Prostate gland (tissue), 2 donors: Measurements from ENCODE around the gene IRF4. TPM values are rescaled to one million over a fixed set of nuclear protein-coding genes. Genes with fewer than 3 reads are reported as not detected.

Experiments used
- DNase-seq: peaks from one replicate; pipeline ENCODE4 v3.0.0-alpha.2; 2019; ENCODE audit warnings: low spot score
- H3K27ac ChIP-seq, 2 donors: fragments of 200-600 bp; sonication (generic); 2 replicates each; pipeline ENCODE4 v1.5.1; 2017 to 2019
- H3K27me3 ChIP-seq: fragments of 200-600 bp; sonication (generic); replicated peaks from 2 replicates; pipeline ENCODE4 v1.5.1; 2019; ENCODE audit not compliant: insufficient read depth
- H3K36me3 ChIP-seq, 2 donors: fragments of 200-600 bp; sonication (generic); 1 replicate in 1 of 2; 2 replicates in 1 of 2; pipeline versions ENCODE4 v1.5.1 to v1.8.1; 2017 to 2019
- H3K4me1 ChIP-seq: fragments of 200-600 bp; sonication (generic); replicated peaks from 2 replicates; pipeline ENCODE4 v1.5.1; 2019
- H3K4me3 ChIP-seq, 2 donors: fragments of 200-600 bp; sonication (generic); 2 replicates each; pipeline ENCODE4 v1.5.1; 2017 to 2019
- H3K9me3 ChIP-seq: fragments of 200-600 bp; sonication (generic); 2 replicates; pipeline ENCODE4 v1.5.1; 2017
- CTCF ChIP-seq, 4 experiments: fragments of 200-600 bp in 2 of 4; fragments of 450-650 bp in 2 of 4; sonication (generic) in 2 of 4; IDR thresholded peaks; 1 replicate in 3 of 4; 2 replicates in 1 of 4; pipeline ENCODE4 v1.5.1; 2016 to 2019; ENCODE audit warnings: antibody characterized with exemption in 4 of 4, mild to moderate bottlenecking in 2 of 4, moderate library complexity in 2 of 4
- POLR2A ChIP-seq: fragments of 450-650 bp; IDR thresholded peaks from one replicate; pipeline ENCODE4 v1.6.1; 2016; ENCODE audit warnings: antibody characterized with exemption, mild to moderate bottlenecking
- POLR2AphosphoS5 ChIP-seq: sonication (generic); formaldehyde crosslinking; IDR thresholded peaks from one replicate; pipeline ENCODE4 v1.6.1; 2017; ENCODE audit warnings: antibody characterized with exemption
- WGBS: methylation state at CpG from one replicate; pipeline ENCODE4 v1.1.5; 2018; 5-methylcytosine and 5-hydroxymethylcytosine counted together
- intact Hi-C: fragments of 100-400 bp; cut with DNase I; formaldehyde crosslinking; loops from one replicate; pipeline ENCODE4 v1.14.2; 2022
- total RNA-seq, 2 donors: library from RNA; depleted of rRNA; stranded (reverse); fragments of >200 nt; gene quantifications; one replicate each; pipeline ENCODE4 v1.1.0, GENCODE V29; 2016

IRF4 gene
- total RNA-seq, 2 donors from 2014 or later: 0.77 to 1.6 TPM

DNA sequence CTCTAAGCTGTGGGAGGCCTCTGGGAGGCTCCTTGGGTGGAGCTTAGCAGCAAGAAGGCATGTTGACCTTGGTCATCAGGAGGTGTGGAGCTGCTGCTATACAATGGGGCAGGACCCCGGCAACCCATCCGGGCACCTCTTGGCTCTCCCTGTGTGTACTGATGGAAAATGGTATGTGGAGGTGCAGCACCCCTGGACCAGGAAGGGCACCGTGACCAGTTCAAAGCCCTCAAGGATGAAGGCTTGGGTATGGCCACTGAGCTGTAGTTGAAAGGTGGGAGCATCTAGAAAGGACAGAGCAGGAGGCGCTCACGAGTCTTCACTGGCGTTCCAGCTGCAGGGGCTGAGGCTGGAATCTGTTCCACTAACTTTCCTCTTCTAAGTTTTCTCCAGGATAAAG, 6.7 kb upstream of the IRF4 start:
- intact Hi-C loops: no loop called here

GRCh38 chr6:385614-386013, 5.9 kb upstream of the IRF4 start:
- no peak overlapping the region for H3K4me3 ChIP-seq
- TF ChIP-seq CTCF (IDR thresholded peaks at IDR 0.05) (no peak), POLR2A (no peak), POLR2AphosphoS5 (no peak)
- H3K4me1 ChIP-seq: no peaks in the 10 kb centered on the region
- intact Hi-C loops: no loop called here
- 88% methylated on average over 10 of the region's 10 CpGs for WGBS
- DNase-seq: no peak
- H3K9me3 ChIP-seq: no peaks in the 10 kb centered on the region
- H3K27me3 ChIP-seq: peaks cover 17% of the 10 kb centered on the region
- no peak overlapping the region for H3K27ac ChIP-seq
- H3K36me3 ChIP-seq: no peaks in the 10 kb centered on the region

More for the DNA sequence above, 6.7 kb upstream of the IRF4 start:
- TF ChIP-seq POLR2A (no peak), POLR2AphosphoS5 (no peak), CTCF (IDR thresholded peaks at IDR 0.05) (no peak)
- DNase-seq: no peak
- Histone ChIP-seq H3K9me3 (no peaks in the 10 kb centered on the region), H3K4me3 (no peak overlapping the region), H3K4me1 (no peaks in the 10 kb centered on the region), H3K27ac (no peak overlapping the region), H3K36me3 (no peaks in the 10 kb centered on the region), H3K27me3 (peaks cover 12% of the 10 kb centered on the region)
- WGBS: 90% methylated on average over 6 of the region's 6 CpGs

DNA sequence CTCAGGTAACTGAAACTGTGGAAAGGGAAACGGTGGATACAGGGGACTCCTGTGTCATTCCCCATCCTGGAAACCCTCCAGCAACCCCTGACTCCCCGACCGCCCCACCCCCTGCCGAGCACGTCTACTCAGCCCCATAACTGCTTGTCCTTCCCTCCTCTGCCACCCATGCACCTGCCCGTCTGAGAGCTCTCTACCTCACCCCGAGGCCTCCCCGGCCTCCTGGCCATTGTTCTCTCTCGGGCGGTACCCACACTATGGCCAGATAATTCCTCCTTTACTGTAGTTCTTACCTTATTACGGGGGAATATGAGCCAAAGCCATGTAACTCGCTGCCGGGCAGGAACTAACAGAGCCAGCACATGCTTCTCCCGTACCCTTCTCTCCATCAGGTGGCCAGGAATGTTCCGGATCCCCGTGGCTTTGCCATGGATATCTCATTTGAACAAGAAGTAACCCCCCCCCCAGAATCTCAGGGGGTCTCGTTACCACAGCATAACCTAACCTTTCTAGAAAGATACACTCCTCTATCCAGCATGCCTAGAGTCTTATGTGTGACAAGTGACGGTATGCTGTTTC, 4.8 kb upstream of the IRF4 start:
- Histone ChIP-seq H3K4me1 (no peaks in the 10 kb centered on the region), H3K27ac (no peak overlapping the region), H3K36me3 (no peaks in the 10 kb centered on the region), H3K9me3 (no peaks in the 10 kb centered on the region), H3K27me3 (peaks cover 23% of the 10 kb centered on the region), H3K4me3 (no peak overlapping the region)
- no peak for DNase-seq
- no peak for TF ChIP-seq POLR2A
- TF ChIP-seq POLR2AphosphoS5: no peak
- TF ChIP-seq CTCF (IDR thresholded peaks at IDR 0.05): no peak
- WGBS: 83% methylated on average over 18 of the region's 18 CpGs
- intact Hi-C loops: no loop called here

GRCh38 chr6:387293-387741, 4.2 kb upstream of the IRF4 start:
- no peak overlapping the region for H3K4me3 ChIP-seq
- DNase-seq: no peak
- no peaks in the 10 kb centered on the region for H3K9me3 ChIP-seq
- peaks cover 29% of the 10 kb centered on the region for H3K27me3 ChIP-seq
- TF ChIP-seq CTCF (IDR thresholded peaks at IDR 0.05): no peak
- TF ChIP-seq POLR2A: no peak
- no peak for TF ChIP-seq POLR2AphosphoS5
- peaks cover 4% of the 10 kb centered on the region for H3K4me1 ChIP-seq
- no peak overlapping the region for H3K27ac ChIP-seq
- no peaks in the 10 kb centered on the region for H3K36me3 ChIP-seq
- intact Hi-C loops: no loop called here
- WGBS: 46% methylated on average over 11 of the region's 11 CpGs

- H3K27me3 ChIP-seq: peaks cover 39% of the 10 kb centered on the region
- H3K36me3 ChIP-seq: no peaks in the 10 kb centered on the region
- peaks cover 5% of the 10 kb centered on the region for H3K4me1 ChIP-seq
- TF ChIP-seq POLR2A (no peak), POLR2AphosphoS5 (no peak), CTCF (IDR thresholded peaks at IDR 0.05) (no peak)
- intact Hi-C loops: no loop called here
- no peaks in the 10 kb centered on the region for H3K9me3 ChIP-seq
- no peak overlapping the region for H3K4me3 ChIP-seq
- 79% methylated on average over 10 of the region's 10 CpGs for WGBS
- no peak overlapping the region for H3K27ac ChIP-seq
- DNase-seq: no peak
These were observed 3.2 kb upstream of the IRF4 start for GRCh38 chr6:388202-388903.
